ENCODE data around the gene SSH2.

SSH2 gene

GRCh38 chr17:29589524-29590410 lies 340.3 kb downstream of the SSH2 start, which contains the start of gene GIT1:
TSS of gene GIT1 (minus strand) at chr17:29589648. CDS start at chr17:29589378, 270 bp downstream.
- Histone ChIP-seq H3K9me3 (ENCODE audit: control insufficient read depth, low read length) (no peaks in the 10 kb centered on the region), H3K27ac (ENCODE audit: insufficient read depth, low read length, poor library complexity, severe bottlenecking) (peak within 1 kb of the TSS; percentile 67), H3K36me3 (ENCODE audit: control insufficient read depth, insufficient read depth, low read length) (no peaks in the 10 kb centered on the region), H3K27me3 (replicated peaks; ENCODE audit: control insufficient read depth, insufficient read depth, low read length, poor library complexity, severe bottlenecking) (no peaks in the 10 kb centered on the region), H3K4me3 (ENCODE audit: insufficient read depth, low read depth, low read length, poor library complexity, severe bottlenecking) (peak within 1 kb of the TSS; percentile 79), H3K4me1 (ENCODE audit: control insufficient read depth, insufficient read depth, low read length, poor library complexity, severe bottlenecking) (peaks cover 61% of the 10 kb centered on the region)
- peak; percentile 70 to 77 (median 73) for DNase-seq

- peaks cover 68% of the 10 kb centered on the region for H3K4me1 ChIP-seq (ENCODE audit: control insufficient read depth, insufficient read depth, low read length, poor library complexity, severe bottlenecking)
- no peaks in the 10 kb centered on the region for H3K36me3 ChIP-seq (ENCODE audit: control insufficient read depth, insufficient read depth, low read length)
- peak overlapping the region; percentile 78 for H3K4me3 ChIP-seq (ENCODE audit: insufficient read depth, low read depth, low read length, poor library complexity, severe bottlenecking)
- DNase-seq, result peak; percentile 19 to 43 (median 27)
- H3K27ac ChIP-seq (ENCODE audit: insufficient read depth, low read length, poor library complexity, severe bottlenecking), result peak overlapping the region; percentile 63
- no peaks in the 10 kb centered on the region for H3K27me3 ChIP-seq (replicated peaks; ENCODE audit: control insufficient read depth, insufficient read depth, low read length, poor library complexity, severe bottlenecking)
- no peaks in the 10 kb centered on the region for H3K9me3 ChIP-seq (ENCODE audit: control insufficient read depth, low read length)
Measured at GRCh38 chr17:29588562-29589411, 341.2 kb downstream of the SSH2 start.

- Histone ChIP-seq H3K27ac (ENCODE audit: insufficient read depth, low read length, poor library complexity, severe bottlenecking) (peak overlapping the region; percentile 63), H3K4me3 (ENCODE audit: insufficient read depth, low read depth, low read length, poor library complexity, severe bottlenecking) (peak overlapping the region; percentile 78), H3K4me1 (ENCODE audit: control insufficient read depth, insufficient read depth, low read length, poor library complexity, severe bottlenecking) (peaks cover 66% of the 10 kb centered on the region), H3K36me3 (ENCODE audit: control insufficient read depth, insufficient read depth, low read length) (peaks cover 1% of the 10 kb centered on the region), H3K27me3 (replicated peaks; ENCODE audit: control insufficient read depth, insufficient read depth, low read length, poor library complexity, severe bottlenecking) (no peaks in the 10 kb centered on the region), H3K9me3 (ENCODE audit: control insufficient read depth, low read length) (no peaks in the 10 kb centered on the region)
- no peak for DNase-seq
Measured at GRCh38 chr17:29588017-29588561, 341.9 kb downstream of the SSH2 start.

- peaks cover 6% of the 10 kb centered on the region for H3K36me3 ChIP-seq (ENCODE audit: control insufficient read depth, insufficient read depth, low read length)
- H3K4me3 ChIP-seq (ENCODE audit: insufficient read depth, low read depth, low read length, poor library complexity, severe bottlenecking), result no peak overlapping the region
- no peak for DNase-seq
- H3K27me3 ChIP-seq (replicated peaks; ENCODE audit: control insufficient read depth, insufficient read depth, low read length, poor library complexity, severe bottlenecking), result no peaks in the 10 kb centered on the region
- H3K27ac ChIP-seq (ENCODE audit: insufficient read depth, low read length, poor library complexity, severe bottlenecking), result no peak overlapping the region
- no peaks in the 10 kb centered on the region for H3K9me3 ChIP-seq (ENCODE audit: control insufficient read depth, low read length)
- H3K4me1 ChIP-seq (ENCODE audit: control insufficient read depth, insufficient read depth, low read length, poor library complexity, severe bottlenecking), result peaks cover 64% of the 10 kb centered on the region
Measured at GRCh38 chr17:29587591-29587990, 342.4 kb downstream of the SSH2 start.

- H3K27me3 ChIP-seq (replicated peaks; ENCODE audit: control insufficient read depth, insufficient read depth, low read length, poor library complexity, severe bottlenecking), result no peaks in the 10 kb centered on the region
- no peaks in the 10 kb centered on the region for H3K9me3 ChIP-seq (ENCODE audit: control insufficient read depth, low read length)
- DNase-seq, result no peak
- peaks cover 57% of the 10 kb centered on the region for H3K4me1 ChIP-seq (ENCODE audit: control insufficient read depth, insufficient read depth, low read length, poor library complexity, severe bottlenecking)
- peaks cover 13% of the 10 kb centered on the region for H3K36me3 ChIP-seq (ENCODE audit: control insufficient read depth, insufficient read depth, low read length)
- no peak overlapping the region for H3K27ac ChIP-seq (ENCODE audit: insufficient read depth, low read length, poor library complexity, severe bottlenecking)
- H3K4me3 ChIP-seq (ENCODE audit: insufficient read depth, low read depth, low read length, poor library complexity, severe bottlenecking), result no peak overlapping the region
Measured at GRCh38 chr17:29586676-29587469, 343.2 kb downstream of the SSH2 start.

GRCh38 chr17:29585080-29585751 lies 344.8 kb downstream of the SSH2 start:
- H3K27ac ChIP-seq (ENCODE audit: insufficient read depth, low read length, poor library complexity, severe bottlenecking), result peak overlapping the region; percentile 45
- peak in 2 of 3 donors; percentile 15 to 26 for DNase-seq
- H3K4me3 ChIP-seq (ENCODE audit: insufficient read depth, low read depth, low read length, poor library complexity, severe bottlenecking), result no peak overlapping the region

GRCh38 chr17:29584452-29585079 lies 345.5 kb downstream of the SSH2 start:
- H3K4me1 ChIP-seq (ENCODE audit: control insufficient read depth, insufficient read depth, low read length, poor library complexity, severe bottlenecking), result peaks cover 41% of the 10 kb centered on the region
- no peak overlapping the region for H3K4me3 ChIP-seq (ENCODE audit: insufficient read depth, low read depth, low read length, poor library complexity, severe bottlenecking)
- no peaks in the 10 kb centered on the region for H3K9me3 ChIP-seq (ENCODE audit: control insufficient read depth, low read length)
- peak overlapping the region; percentile 45 for H3K27ac ChIP-seq (ENCODE audit: insufficient read depth, low read length, poor library complexity, severe bottlenecking)
- peaks cover 13% of the 10 kb centered on the region for H3K36me3 ChIP-seq (ENCODE audit: control insufficient read depth, insufficient read depth, low read length)
- H3K27me3 ChIP-seq (replicated peaks; ENCODE audit: control insufficient read depth, insufficient read depth, low read length, poor library complexity, severe bottlenecking), result no peaks in the 10 kb centered on the region
- no peak for DNase-seq

More at GRCh38 chr17:29585080-29585751, 344.8 kb downstream of the SSH2 start:
- Histone ChIP-seq H3K36me3 (ENCODE audit: control insufficient read depth, insufficient read depth, low read length) (peaks cover 13% of the 10 kb centered on the region), H3K9me3 (ENCODE audit: control insufficient read depth, low read length) (no peaks in the 10 kb centered on the region), H3K27me3 (replicated peaks; ENCODE audit: control insufficient read depth, insufficient read depth, low read length, poor library complexity, severe bottlenecking) (no peaks in the 10 kb centered on the region), H3K4me1 (ENCODE audit: control insufficient read depth, insufficient read depth, low read length, poor library complexity, severe bottlenecking) (peaks cover 45% of the 10 kb centered on the region)

- Histone ChIP-seq H3K9me3 (ENCODE audit: control insufficient read depth, low read length) (no peaks in the 10 kb centered on the region), H3K36me3 (ENCODE audit: control insufficient read depth, insufficient read depth, low read length) (peaks cover 16% of the 10 kb centered on the region), H3K4me3 (ENCODE audit: insufficient read depth, low read depth, low read length, poor library complexity, severe bottlenecking) (no peak overlapping the region), H3K27me3 (replicated peaks; ENCODE audit: control insufficient read depth, insufficient read depth, low read length, poor library complexity, severe bottlenecking) (no peaks in the 10 kb centered on the region), H3K27ac (ENCODE audit: insufficient read depth, low read length, poor library complexity, severe bottlenecking) (no peak overlapping the region), H3K4me1 (ENCODE audit: control insufficient read depth, insufficient read depth, low read length, poor library complexity, severe bottlenecking) (peaks cover 39% of the 10 kb centered on the region)
- no peak for DNase-seq
Measured at GRCh38 chr17:29583324-29584248, 346.4 kb downstream of the SSH2 start.
